Renal cortex interstitium (tissue), 11 donors: ENCODE data around the gene SKIC8. TPM values are rescaled to one million over a fixed set of nuclear protein-coding genes. Genes with fewer than 3 reads are reported as not detected.

ENCODE experiments used
- DNase-seq, 11 donors: peaks; one replicate each; pipeline ENCODE4 v3.0.0-alpha.2; 2013; ENCODE audit warnings: low read depth in 9 of 11, low spot score in 4 of 11; ENCODE audit errors: extremely low read depth in 1 of 11
- polyA plus RNA-seq, 3 donors: library from polyadenylated mRNA; unstranded; fragments of 120-200 nt; gene quantifications; one replicate each; pipeline ENCODE4 v1.2.1, GENCODE V29; 2013; ENCODE audit not compliant: insufficient read length in 3 of 3

The SKIC8 gene
- polyA plus RNA-seq, 3 donors: 103 to 108 (median 108) TPM

DNA sequence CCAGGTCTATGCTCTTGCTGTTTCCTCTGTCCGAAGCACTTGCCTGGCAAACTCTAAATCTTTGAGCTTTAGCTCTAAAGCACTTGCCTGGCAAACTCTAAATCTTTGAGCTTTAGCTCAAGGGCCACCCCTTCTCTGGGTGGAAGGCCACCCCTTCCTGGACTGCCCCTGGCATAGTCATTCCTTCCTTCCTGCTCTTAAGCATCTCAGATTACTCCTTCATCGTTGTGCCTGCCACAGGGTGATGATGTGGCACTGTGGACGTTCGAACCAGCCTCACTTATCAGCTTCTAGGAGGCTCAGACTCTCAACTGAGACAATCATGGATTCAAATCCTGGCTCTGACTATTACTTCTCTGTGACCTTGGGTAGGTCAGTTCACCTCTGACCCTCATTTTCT is 30.2 kb upstream of the SKIC8 start:
- DNase-seq: no peak

DNA sequence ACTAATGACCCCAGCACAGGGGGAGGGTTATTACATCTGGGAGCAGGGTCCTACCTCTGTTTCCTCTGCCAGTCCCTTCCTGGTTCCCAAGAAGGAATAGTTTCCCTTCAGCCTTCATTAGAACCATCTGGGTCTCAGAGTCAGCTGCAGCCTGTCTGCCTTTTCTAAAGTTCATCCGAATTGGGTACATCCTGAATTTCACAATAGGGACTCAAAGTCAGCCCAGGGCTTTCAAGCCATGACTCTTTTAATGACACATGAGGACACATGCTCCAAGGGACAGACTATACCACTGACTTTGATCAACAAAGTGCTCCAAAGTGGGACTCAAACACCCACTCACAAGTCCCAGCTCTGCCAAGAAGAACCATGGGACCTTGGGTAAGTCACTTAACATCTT is 28.1 kb upstream of the SKIC8 start:
- no peak for DNase-seq

DNA sequence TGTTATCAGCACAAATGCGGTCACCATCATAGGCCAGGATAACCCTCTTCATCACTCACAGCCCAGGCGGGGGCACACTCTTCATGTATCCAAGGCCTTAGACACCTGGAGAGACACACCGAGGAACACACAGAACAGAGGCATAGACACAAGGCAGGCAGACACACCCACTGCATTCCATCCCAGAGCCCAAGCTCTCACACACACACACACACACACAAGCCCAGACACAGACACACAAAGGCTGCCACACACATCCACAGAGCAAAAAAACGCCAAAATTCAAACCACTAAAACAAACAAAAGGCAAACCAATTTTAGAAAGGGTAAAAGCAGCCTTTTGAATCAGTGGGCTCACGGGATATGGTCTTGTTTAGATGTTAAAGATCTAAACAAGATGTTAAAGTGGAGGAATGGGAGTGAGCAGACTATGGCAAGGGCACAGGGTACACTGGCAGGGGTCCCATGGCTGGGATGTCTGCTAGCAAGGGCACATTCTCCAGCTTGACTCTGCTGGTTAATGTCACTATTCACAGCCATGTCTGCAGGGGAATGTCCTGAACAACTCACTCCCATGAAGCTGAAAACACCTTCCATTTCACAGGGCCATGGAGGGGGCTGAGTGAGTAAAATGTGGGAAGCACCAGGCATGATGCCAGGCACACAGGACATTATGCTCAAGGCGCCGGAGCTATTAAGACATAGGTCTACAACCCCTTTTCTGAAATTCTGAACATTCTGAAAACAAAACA is 25.9 kb upstream of the SKIC8 start:
- DNase-seq: no peak

DNA sequence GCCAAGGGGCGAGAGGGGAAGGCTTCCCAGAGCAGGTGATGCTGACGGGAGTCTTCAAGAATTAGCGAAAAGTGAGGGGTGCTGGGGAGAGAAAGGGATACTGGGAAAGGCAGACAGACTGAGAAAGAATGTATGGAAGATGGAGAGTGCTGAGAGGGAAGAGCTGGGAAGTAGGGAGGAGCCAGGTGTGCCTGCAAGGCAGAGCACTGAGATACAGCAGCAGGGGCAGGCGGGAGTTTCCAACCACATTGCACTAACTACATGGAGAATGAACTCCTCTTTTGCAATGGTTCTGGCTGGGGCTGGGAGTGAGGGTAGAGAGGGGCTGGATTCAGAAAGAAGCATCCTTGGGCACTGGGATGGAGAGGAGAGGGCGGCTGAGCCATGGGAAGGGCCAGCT is 24.7 kb upstream of the SKIC8 start:
- DNase-seq: no peak

DNA sequence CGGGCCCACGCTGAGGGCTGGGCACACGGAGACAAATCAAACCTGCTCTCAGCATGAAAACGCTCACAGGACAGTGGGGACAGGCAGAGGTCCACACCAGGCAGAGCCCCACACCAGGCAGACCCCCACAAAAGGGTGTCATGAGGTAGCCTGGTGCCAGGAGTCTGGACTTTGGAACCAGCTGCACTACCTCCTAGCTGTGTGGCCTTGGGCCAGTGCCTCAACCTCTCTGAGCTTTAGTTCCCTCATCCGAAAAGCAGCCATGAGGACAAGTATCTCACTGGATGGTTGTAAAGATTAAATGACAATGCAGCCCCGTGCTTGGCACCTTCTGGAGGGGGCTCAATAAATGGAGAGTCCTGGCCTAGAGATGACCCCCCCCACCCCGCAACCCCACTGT is 24.3 kb upstream of the SKIC8 start:
- DNase-seq: no peak

DNA sequence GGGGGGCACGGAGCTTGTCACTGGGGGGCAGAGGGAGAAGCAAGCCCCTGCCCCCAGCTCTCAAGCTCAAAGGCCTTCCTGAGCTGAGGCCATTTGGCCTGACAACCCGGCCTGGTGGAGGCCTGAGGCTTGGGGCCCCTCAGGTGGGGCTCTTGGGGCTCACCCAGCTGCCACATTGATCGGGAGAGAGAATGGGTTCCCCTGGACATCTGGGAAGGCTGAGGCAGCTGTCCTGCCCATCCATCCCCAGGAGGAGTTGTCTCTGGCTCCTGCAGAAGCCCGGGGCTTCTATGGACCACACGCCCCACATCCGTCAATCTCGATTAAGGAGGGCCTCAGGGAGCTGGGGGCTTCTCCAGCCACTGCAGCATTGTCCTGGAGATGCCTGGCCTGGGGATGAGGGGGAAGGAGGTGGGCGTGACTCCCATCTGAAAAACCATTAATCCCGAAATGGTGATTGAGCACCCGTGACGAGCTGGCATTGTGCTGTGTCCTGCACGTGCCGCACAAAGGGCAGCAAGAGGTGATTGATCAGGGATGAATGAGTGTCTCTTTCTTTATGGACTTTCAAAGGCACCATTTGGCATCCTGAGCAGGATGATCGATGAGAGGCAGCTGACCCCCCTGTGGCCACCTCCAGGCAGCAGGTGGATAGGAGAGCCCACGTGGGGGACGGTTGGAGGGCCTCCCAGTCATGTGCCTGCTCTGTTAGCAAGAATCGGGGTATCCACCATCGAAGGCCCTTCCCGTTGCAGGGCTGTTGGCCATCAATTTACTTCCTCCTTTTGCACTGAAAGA is 23.5 kb upstream of the SKIC8 start:
- no peak for DNase-seq

DNA sequence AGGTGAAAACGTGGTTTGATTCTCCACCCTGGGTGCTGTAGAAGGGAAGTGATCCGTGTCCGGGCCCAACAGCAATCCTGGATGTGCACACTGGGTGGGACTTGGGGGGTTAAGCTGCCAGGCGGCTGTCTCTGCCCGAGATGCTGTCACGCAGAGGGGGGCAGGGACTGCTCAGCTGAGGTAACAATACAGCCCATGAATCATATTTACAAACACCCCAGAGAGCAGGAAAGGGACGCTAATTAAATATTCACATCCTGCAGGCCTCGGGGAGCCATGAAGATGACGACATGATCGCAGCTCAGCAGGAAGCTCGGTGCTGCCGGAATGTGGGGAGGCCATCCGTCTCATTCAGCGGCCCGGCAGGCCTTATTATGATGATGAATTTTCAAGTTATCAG is 22.8 kb upstream of the SKIC8 start:
- peak in 2 of 11 donors; percentile 39 to 51 for DNase-seq

DNA sequence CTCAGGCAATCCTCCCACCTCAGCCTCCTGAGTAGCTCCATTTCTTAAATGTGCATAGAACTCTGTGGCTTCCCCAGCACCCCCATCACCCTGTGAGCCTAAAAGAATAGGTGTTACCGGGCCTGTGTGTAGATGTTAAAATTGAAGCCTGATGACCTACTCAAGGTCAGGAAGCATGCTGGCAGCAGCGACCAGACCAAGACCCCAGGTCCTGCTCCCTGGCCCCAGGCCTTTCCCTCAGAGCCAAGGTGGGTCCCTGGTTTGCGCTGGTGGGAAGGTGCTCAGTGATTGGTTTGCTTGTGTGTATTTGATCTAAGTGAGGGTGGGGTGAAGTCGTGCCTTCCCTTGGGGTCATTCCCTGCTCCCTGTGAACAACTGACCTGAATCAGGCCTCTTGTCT is 22.4 kb upstream of the SKIC8 start:
- no peak for DNase-seq

DNA sequence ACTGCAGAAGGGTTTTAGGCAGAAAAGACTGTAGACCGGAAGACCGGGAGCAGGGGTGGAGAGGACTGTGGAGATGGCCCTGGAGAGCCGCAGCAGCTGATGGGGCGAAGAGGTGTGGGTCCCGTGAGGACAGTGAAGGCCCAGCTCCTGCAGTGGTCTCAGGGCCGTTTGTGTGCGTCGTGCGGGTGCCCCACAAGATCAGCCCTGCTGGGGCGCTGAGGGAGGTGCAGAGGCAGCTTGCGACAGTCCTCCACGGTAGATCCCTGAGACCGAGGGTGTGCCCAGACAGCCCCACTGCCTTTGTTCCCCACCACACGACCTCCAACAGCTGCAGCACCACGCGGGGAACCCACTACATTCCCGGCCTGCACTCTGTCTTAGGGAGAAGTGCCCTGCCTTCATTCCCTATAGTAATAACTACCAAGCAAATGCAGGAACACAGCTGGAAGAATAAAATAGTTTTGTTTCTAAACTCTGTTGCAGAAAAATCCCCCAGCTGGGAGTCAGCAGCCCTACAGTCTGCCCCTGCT is 21.7 kb upstream of the SKIC8 start:
- no peak for DNase-seq

DNA sequence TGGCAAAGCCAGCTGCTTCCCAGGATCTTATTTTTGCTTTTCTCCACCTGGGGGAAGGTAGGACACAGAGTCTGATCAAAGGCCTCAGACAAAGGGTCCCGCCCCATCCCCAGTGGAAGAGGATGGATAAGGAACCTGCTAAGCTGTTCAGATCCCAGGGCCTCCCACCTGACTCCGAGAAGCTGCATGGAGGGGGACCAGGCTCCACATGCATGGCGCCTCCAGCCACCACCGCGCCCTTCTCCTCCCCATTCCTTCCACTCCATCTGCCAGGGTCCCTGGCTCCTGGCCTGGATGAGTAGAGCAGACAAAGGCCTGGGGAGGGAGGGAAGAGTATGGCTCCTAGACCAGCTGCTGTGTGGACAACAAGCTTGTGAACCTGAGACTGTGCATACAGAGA is 20.8 kb upstream of the SKIC8 start:
- no peak for DNase-seq

DNA sequence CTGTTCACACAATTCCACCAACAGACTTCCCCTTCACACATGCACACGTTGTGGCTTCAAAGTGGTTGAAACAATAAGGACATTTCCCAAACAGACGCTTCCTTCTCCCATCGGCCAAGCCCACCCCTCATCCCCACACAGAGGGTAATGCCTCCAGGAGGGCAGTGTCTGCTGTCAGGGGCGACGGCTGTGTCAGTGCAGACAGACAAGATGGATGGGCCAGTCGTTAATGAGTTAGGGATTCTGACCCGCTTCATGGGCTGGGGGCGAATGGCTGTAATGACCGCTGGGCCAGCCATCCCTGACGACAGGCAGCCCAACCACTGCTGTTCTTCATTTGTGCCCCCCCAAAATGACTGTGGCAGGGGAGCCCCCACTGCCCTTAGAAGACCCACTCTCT is 20.2 kb upstream of the SKIC8 start:
- no peak for DNase-seq

DNA sequence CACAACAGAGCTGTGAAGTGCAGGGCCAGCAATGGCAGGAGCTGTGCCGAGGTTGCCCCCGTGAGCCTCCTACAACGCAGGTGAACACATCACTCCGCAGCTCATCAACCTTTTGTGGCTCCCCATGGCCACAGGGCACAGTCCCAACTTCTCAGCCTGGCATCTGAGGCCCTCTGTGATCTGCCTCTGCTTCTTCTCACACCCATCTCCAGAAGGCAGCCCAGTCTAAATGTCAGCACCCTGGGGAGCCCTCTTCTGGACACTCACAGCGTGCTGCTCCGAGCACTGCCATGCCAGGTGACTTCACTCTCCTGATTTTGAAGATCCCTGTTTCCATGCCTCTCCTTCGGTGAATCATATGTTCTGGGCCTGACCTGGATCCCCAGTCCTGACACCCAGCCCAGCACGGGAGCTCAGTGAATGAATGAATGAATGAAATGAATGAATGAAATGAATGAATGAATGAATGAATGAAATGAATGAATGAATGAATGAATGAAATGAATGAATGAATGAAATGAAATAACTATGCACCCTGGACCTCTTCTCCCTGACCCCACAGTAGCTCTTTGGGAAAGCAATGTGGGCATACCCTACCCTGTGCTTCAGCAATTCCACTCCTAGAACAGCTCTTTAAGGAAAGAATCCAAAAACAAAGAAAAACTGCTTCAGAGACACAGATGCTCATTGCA is 17.9 kb upstream of the SKIC8 start:
- DNase-seq: no peak

DNA sequence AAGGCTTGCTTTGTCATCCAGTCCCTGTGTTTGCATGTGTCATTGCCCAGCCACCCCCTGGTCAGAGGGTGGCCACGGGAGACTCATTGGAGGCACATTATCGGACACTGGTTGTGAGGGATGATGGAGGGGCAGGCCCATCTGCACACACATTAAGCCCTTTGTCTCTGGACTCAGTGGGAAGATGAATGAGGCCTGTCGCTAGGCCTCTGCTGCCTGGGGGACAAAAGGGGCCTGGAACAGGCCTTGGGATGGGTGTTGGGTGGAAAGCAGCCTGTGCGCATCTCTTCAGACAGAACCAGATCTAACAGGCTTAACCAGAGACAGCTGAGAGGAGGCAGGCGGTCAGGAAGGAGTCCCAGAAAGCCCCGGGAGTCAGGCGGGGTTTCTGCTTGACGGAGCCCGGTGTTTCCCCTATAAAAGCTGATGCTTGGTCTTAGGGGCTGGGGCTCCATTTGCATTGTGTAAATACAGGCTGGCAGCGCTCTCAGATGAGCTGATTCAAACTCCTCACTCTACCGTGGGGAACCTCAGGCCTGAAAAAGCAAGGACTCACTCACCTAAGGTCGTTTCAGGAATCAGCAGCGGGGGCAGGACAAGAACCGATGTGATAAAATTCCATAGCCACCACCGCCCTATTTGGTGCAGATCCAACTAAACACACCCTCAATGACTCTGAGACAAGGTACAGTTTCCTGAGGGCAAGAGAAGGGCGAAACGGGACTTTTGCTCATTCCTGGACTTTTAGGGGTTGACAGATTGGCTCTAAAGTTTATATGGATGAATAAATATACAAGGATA is 17.1 kb upstream of the SKIC8 start:
- peak in 1 of 11 donors; percentile 57 for DNase-seq

DNA sequence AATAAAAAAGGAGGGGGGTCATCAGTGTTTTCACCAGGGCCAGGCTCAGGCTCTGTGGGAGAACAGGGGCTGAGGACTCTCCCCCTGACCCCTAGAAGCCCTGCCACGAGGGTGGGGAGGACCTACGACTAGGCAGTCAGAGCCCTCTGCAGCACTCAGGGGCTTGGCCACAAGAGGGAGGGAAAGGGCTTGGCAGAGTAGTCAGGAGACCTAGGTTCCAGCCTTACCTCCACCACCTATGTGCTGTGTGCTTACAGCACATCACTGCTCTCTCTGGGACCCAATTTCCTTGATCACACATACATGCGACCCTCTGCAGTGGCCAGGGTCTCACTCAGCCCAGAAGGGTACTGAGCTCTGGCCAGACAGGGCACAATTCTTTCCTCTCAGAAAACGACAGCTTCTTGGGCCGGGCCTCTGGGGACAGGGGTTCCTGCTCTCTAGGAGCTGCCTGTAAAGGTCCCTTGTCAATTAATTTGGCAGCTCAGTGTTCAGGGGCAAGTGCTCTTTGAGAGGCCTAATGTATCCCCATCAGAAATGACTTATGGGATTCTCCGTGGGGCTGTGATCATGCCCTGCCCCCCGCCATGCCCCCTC is 16.4 kb upstream of the SKIC8 start:
- no peak for DNase-seq

DNA sequence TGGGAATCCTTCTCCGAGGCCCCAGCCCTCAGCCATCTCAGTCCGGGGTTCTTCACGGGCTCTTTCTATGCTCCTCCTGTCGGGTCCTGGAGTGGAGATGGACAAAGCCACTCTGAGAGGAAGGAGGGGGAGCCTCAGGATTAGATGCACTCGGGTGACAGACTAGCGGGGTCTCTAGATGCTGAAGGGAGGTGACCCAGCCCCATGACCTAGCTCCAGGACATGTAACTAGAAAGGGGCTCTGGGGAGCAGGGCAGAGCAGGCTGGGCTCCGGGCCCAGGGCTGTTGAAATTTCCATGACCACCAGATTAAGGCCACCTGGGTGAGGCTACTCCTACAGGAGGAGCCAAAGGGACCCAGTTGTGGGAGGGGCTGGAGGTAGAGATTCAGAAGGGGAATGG is 14.8 kb upstream of the SKIC8 start:
- no peak for DNase-seq

DNA sequence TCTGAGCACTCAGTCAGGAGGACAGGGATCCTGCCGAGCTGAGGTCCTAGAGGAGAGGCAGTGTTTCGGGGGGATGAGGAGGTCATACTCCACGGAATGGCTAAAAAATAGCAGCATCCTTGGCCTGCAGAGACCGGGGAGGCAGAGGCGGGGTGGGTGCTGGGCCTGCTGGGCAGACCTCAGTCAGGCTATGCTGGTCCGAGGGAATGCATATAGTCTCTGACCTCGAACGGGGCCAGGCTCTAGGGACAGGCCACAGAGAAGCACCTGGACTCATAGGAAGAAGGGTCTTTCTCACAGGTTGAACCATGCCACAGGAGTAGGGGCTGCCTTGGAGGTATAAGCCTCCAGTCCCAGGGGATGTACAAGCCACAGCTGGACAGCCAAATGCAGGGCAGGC is 14.0 kb upstream of the SKIC8 start:
- no peak for DNase-seq

DNA sequence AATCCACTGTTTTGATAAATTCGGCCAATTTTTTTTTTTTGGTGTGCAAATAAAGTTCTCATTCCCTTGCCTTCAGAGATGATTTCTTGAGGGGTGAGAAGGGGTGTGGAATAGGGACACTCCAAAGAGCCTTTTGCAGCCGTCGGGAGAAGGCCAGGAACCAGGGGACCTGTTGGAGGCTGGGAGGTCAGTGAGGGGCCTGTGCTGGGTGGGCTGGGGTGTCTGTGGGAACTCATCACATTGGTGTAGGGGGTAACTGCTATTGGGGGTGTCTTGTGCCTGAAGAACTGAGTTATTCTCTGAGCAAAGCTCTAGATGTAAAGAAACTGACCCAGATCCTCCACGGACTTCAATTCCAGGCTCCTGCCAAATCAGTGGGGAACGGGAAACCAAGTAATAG is 13.5 kb upstream of the SKIC8 start:
- DNase-seq: no peak

DNA sequence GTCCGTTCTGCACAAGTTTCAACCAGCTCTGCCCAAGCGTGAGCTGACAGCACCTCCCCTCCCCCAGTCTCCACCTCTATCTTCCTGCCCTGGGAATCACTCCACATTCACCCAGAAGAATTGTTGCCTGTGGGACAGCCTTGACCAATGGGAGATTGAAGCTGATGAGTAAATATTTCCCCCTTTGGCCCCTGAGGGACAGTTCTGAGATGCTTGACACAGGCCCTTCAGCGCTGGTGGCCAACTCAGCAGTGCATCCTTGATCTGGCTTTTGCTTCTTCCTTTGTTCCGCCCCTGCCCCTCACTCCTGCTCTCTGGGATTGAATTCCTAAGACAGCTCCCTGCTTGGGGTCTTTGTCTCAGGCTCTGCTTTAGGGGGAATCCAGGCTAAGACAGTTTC is 13.1 kb upstream of the SKIC8 start:
- no peak for DNase-seq

DNA sequence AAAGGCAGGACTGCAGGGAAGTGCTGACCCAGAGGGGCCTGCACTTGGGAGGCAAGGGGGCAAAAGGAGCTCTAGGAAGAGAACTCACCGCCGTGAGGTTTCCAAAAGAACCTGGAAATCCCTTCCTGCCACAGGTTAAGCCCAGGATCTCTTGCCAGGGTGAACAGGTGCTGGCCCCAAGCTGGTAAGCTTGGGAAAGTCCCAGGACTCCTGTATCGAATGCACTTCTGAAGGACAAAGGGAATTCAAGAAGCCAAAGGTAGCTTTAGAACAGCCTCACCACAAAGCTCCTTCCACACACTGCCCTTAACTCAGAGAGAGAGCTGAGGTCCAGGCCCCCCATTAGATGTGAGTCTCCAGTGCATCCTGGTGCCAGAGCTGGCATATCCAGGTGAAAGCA is 11.9 kb upstream of the SKIC8 start:
- no peak for DNase-seq
